WI38 (cell line): ENCODE data around the gene ARPC1B.
"Not testable (repeated sequence)": the region's sequence is repeated elsewhere in the genome, so short reads cannot be mapped to it uniquely, and the experiment has no call there.

Experiments used
- H3K4me3 ChIP-seq: 2 replicates; pipeline ENCODE4 v1.5.1; 2011; ENCODE audit warnings: low read depth, mild to moderate bottlenecking, control low read depth, low read length
- CTCF ChIP-seq: IDR thresholded peaks from 2 replicates; pipeline ENCODE4 v1.5.1; 2012; ENCODE audit warnings: low read depth, mild to moderate bottlenecking, control low read depth, low read length

ARPC1B gene

GRCh38 chr7:99340659-99341058 is 33.9 kb upstream of the ARPC1B start:
- no peak overlapping the region for H3K4me3 ChIP-seq
- TF ChIP-seq CTCF: no peak

GRCh38 chr7:99344061-99344647 is 30.4 kb upstream of the ARPC1B start:
- H3K4me3 ChIP-seq: no peak overlapping the region
- TF ChIP-seq CTCF: no peak

- H3K4me3 ChIP-seq: not testable (repeated sequence)
Measured at GRCh38 chr7:99350641-99351040, 23.9 kb upstream of the ARPC1B start.

GRCh38 chr7:99352247-99352646 is 22.3 kb upstream of the ARPC1B start:
- no peak overlapping the region for H3K4me3 ChIP-seq
- no peak for TF ChIP-seq CTCF

DNA sequence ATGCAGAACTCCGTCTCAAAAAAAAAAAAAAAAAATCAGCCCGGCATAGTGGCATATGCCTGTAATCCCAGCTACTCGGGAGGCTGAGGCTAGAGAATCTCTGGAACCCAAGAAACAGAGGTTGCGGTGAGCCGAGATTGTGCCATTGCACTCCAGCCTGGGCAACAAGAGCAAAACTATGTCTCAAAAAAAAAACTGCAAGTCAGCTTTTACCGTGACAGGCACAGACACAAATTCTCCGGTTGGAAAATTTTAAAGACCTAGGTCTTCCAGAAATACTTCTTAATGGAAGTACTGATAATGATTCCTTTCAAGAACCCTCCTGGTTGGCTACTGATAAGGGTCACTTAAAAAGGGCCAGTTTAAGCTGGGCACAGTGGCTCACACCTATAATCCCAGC is 19.4 kb upstream of the ARPC1B start:
- no peak for TF ChIP-seq CTCF
- H3K4me3 ChIP-seq: no peak overlapping the region

DNA sequence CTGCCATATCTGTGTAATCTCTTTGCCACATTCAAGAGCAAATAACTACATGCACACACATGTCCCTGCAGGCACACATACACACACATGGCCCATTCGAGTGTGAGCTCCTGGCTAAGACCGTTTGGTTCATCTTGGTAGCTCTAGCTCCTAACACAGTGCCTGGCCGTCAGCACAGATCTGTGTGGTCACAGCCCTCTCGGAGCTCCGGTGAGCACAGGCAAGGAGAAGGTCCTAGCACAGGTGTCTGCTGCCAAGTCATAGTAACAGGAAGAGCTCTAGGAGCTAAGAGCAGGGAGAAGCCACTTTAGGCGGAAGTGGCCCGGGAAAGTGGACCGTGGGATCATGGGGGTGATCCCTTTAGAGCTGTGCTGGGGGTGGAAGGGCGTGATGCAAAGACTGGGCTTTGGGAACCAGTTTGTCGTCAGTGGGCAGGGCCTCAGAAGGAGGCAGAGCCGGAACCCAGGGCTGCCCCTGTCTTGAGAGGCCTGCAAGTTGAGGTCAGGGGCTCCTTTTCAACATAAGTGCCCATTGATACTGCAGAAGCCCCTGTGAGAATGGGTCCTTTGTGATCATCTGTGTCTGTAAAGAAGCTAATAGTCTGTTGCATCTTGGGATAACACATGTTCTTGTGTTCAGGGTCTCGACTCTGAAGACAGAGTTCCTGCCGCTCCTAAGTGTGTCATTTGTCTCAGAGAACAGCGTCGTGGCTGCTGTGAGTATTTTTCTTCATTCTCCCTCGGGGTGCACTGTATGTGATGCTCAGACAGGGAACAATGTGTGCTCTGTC is 16.6 kb upstream of the ARPC1B start:
- no peak for TF ChIP-seq CTCF
- no peak overlapping the region for H3K4me3 ChIP-seq

DNA sequence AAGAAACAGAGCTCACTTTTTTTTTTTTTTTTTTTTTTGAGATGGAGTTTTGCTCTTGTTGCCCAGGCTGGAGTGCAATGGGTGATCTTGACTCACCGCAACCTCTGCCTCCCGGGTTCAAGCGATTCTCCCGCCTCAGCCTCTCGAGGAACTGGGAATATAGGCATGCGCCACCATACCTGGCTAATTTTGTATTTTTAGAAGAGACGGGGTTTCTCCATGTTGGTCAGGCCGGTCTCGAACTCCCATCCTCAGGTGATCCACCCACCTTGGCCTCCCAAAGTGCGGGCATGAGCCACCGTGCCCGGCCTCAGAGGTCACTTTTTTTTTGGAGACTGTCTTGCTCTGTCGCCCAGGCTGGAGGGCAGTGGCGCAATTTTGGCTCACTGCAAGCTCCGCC is 16.0 kb upstream of the ARPC1B start:
- H3K4me3 ChIP-seq: not testable (repeated sequence)

DNA sequence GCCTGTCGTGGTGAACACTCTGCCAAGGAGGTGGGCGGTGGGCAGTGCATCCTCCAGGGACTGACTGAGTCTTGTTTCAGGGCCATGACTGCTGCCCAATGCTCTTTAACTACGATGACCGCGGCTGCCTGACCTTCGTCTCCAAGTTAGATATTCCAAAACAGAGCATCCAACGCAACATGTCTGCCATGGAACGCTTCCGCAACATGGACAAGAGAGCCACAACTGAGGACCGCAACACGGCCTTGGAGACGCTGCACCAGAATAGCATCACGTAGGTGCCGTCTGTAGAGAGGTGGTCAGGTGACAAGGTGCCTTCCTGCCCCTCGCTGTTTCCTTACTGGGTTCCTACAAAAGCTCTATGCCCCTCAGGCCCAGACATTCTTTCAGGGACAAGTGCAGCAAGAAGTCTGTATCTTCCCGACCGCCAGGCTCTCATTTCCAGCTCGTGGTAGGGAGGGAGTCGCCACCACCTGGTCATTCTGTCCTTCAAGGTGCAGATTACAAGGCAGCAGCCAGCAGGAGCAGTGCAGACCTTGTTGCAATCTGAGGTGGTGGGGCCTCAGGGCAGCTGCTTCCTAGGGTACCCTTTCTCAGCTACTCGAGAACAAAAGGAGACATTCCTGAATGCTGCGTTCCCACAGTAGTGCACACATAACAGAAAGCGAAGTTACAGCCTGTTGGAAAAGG is 14.9 kb upstream of the ARPC1B start:
- H3K4me3 ChIP-seq: no peak overlapping the region
- TF ChIP-seq CTCF: no peak
